IMR-90 (cell line): ENCODE data around the gene DIAPH1. TPM values are rescaled to one million over a fixed set of nuclear protein-coding genes. Genes with fewer than 3 reads are reported as not detected.

ENCODE experiments used
- ATAC-seq: fragments of 200-7000 bp; cut with Tn5 transposase; 2 replicates; pipeline ENCODE4 v1.9.1; 2020; ENCODE audit warnings: low read depth, mild to moderate bottlenecking, moderate library complexity
- BruUV-seq: library from RNA; stranded (reverse); fragments of 400-500 nt; replicated peaks from 2 replicates; lab custom pipeline; 2021; lab: Mats Ljungman, UMichigan
- CTCF ChIA-PET: fragments of 300-600 bp; formaldehyde crosslinking; extraction: SDS; loops from one replicate; lab custom pipeline; 2021; ENCODE audit warnings: antibody characterized with exemption; lab: Yijun Ruan, JAX
- POLR2A ChIA-PET: fragments of 300-600 bp; sonication (Branson Sonifier 250); formaldehyde crosslinking; loops from one replicate; lab custom pipeline; 2022; ENCODE audit warnings: antibody characterized with exemption; ENCODE audit not compliant: unreplicated experiment; lab: Charles Lee
- DNase-seq: peaks from one replicate; pipeline ENCODE4 v3.0.0; 2013
- H2AFZ ChIP-seq: replicated peaks from 2 replicates; pipeline ENCODE3; 2013; ENCODE audit warnings: low read length, mild to moderate bottlenecking; ENCODE audit not compliant: poor library complexity
- H2AK5ac ChIP-seq: 2 replicates; pipeline ENCODE4 v1.6.1; 2013; ENCODE audit warnings: low read depth, low read length, inconsistent platforms
- H2AK9ac ChIP-seq: replicated peaks from 2 replicates; pipeline ENCODE3; 2013; ENCODE audit warnings: mild to moderate bottlenecking, low read depth, low read length, moderate library complexity; ENCODE audit not compliant: poor library complexity
- H2BK120ac ChIP-seq: 2 replicates; pipeline ENCODE4 v1.6.1; 2013; ENCODE audit warnings: low read depth, low read length, inconsistent platforms
- H2BK15ac ChIP-seq: 3 replicates; pipeline ENCODE4 v1.6.1; 2013; ENCODE audit warnings: low read depth, low read length, inconsistent platforms
- H2BK20ac ChIP-seq: 2 replicates; pipeline ENCODE4 v1.6.1; 2013; ENCODE audit warnings: low read depth, mild to moderate bottlenecking, inconsistent platforms, low read length, moderate library complexity
- H2BK5ac ChIP-seq: 2 replicates; pipeline ENCODE4 v1.6.1; 2013; ENCODE audit warnings: mild to moderate bottlenecking, low read depth, low read length, inconsistent platforms; ENCODE audit not compliant: poor library complexity, severe bottlenecking
- H3K14ac ChIP-seq: replicated peaks from 2 replicates; pipeline ENCODE4 v1.6.1; 2013; ENCODE audit warnings: low read depth, low read length, inconsistent platforms
- H3K18ac ChIP-seq: 2 replicates; pipeline ENCODE4 v1.6.1; 2013; ENCODE audit warnings: low read depth, low read length, control low read depth
- H3K23ac ChIP-seq: 2 replicates; pipeline ENCODE4 v1.6.1; 2013; ENCODE audit warnings: low read depth, low read length, inconsistent platforms
- H3K27ac ChIP-seq: 2 replicates; pipeline ENCODE4 v1.5.1; 2013; ENCODE audit warnings: mild to moderate bottlenecking, control low read depth, low read length; ENCODE audit not compliant: insufficient read depth
- H3K27me3 ChIP-seq: 2 replicates; pipeline ENCODE4 v1.6.1; 2013; ENCODE audit warnings: low read length; ENCODE audit not compliant: control insufficient read depth, insufficient read depth
- H3K36me3 ChIP-seq: 2 replicates; pipeline ENCODE4 v1.6.1; 2013; ENCODE audit warnings: low read length, mixed read lengths; ENCODE audit not compliant: control insufficient read depth, insufficient read depth
- H3K4ac ChIP-seq: 2 replicates; pipeline ENCODE4 v1.6.1; 2013; ENCODE audit warnings: low read depth, low read length, inconsistent platforms
- H3K4me1 ChIP-seq: 2 replicates; pipeline ENCODE4 v1.6.1; 2013; ENCODE audit warnings: low read length, mixed read lengths; ENCODE audit not compliant: control insufficient read depth, insufficient read depth
- H3K4me2 ChIP-seq: 2 replicates; pipeline ENCODE4 v1.6.1; 2013; ENCODE audit warnings: low read depth, mild to moderate bottlenecking, control low read depth, low read length, moderate library complexity
- H3K4me3 ChIP-seq: 2 replicates; pipeline ENCODE4 v1.5.1; 2013; ENCODE audit warnings: low read depth, mild to moderate bottlenecking, control low read depth, low read length, moderate library complexity; ENCODE audit not compliant: insufficient read depth
- H3K56ac ChIP-seq: 2 replicates; pipeline ENCODE4 v1.6.1; 2013; ENCODE audit warnings: low read length, inconsistent platforms; ENCODE audit not compliant: insufficient read depth; ENCODE audit errors: extremely low read depth
- H3K79me1 ChIP-seq, 2 experiments: 2 replicates each; pipeline ENCODE4 v1.6.1; 2013; ENCODE audit warnings: low read length in 2 of 2, inconsistent platforms in 1 of 2, low read depth in 1 of 2
- H3K9ac ChIP-seq: 2 replicates; pipeline ENCODE4 v1.6.1; 2013; ENCODE audit warnings: low read depth, low read length, control low read depth
- H3K9me1 ChIP-seq: 2 replicates; pipeline ENCODE4 v1.6.1; 2013; ENCODE audit warnings: low read length, inconsistent platforms; ENCODE audit not compliant: insufficient read depth
- H3K9me3 ChIP-seq: 2 replicates; pipeline ENCODE4 v1.6.1; 2013; ENCODE audit warnings: low read length; ENCODE audit not compliant: control insufficient read depth, insufficient read depth
- H4K20me1 ChIP-seq: 2 replicates; pipeline ENCODE4 v1.6.1; 2013; ENCODE audit warnings: low read length, inconsistent platforms; ENCODE audit not compliant: insufficient read depth
- H4K5ac ChIP-seq: 2 replicates; pipeline ENCODE4 v1.6.1; 2013; ENCODE audit warnings: mild to moderate bottlenecking, low read depth, low read length, control low read depth
- H4K8ac ChIP-seq, 2 experiments: 2 replicates each; pipeline ENCODE4 v1.6.1; 2013; ENCODE audit warnings: low read depth in 2 of 2, low read length in 2 of 2, control low read depth in 1 of 2, inconsistent platforms in 1 of 2
- H4K91ac ChIP-seq: 2 replicates; pipeline ENCODE4 v1.6.1; 2013; ENCODE audit warnings: low read depth, low read length, inconsistent platforms; ENCODE audit not compliant: insufficient read depth
- ELK1 ChIP-seq: fragments of 150-350 bp; IDR thresholded peaks from 2 replicates; pipeline ENCODE4 v1.6.1; 2016; ENCODE audit warnings: low read depth, mild to moderate bottlenecking, low read length, moderate library complexity, borderline replicate concordance
- FOS ChIP-seq: fragments of 150-350 bp; IDR thresholded peaks from 2 replicates; pipeline ENCODE4 v1.6.1; 2016; ENCODE audit warnings: low read depth, low read length
- MAZ ChIP-seq: IDR thresholded peaks from 2 replicates; pipeline ENCODE4 v1.6.1; 2012; ENCODE audit warnings: low read depth, mild to moderate bottlenecking, low read length, improper control_type of control experiment, moderate library complexity, borderline replicate concordance
- MXI1 ChIP-seq: IDR thresholded peaks from 2 replicates; pipeline ENCODE4 v1.6.1; 2012; ENCODE audit warnings: low read depth, mild to moderate bottlenecking, low read length, moderate library complexity, borderline replicate concordance
- POLR2A ChIP-seq: IDR thresholded peaks from 2 replicates; pipeline ENCODE4 v1.6.1; 2012; ENCODE audit warnings: mild to moderate bottlenecking, low read depth, low read length
- RAD21 ChIP-seq: IDR thresholded peaks from 2 replicates; pipeline ENCODE4 v1.6.1; 2012; ENCODE audit warnings: low read length, improper control_type of control experiment
- SMC3 ChIP-seq: fragments of 150-350 bp; IDR thresholded peaks from 2 replicates; pipeline ENCODE4 v1.6.1; 2016; ENCODE audit warnings: low read depth, mild to moderate bottlenecking, antibody characterized with exemption, low read length, moderate library complexity
- USF2 ChIP-seq: fragments of 150-350 bp; IDR thresholded peaks from 2 replicates; pipeline ENCODE4 v1.6.1; 2017; ENCODE audit warnings: mild to moderate bottlenecking, antibody characterized with exemption, low read length, low read depth
- WGBS, 2 experiments: methylation state at CpG; one replicate each; pipeline versions ENCODE4 v1.1.5 to v1.1.7; 2013; ENCODE audit warnings: missing lambda C conversion rate in 2 of 2; ENCODE audit not compliant: insufficient read length in 1 of 2; ENCODE audit errors: extremely low coverage in 2 of 2; 5-methylcytosine and 5-hydroxymethylcytosine counted together
- dilution Hi-C: fragments of 300-500 bp; cut with HindIII; formaldehyde crosslinking; loops from one replicate; pipeline ENCODE4 v1.14.3; 2018; ENCODE audit warnings: low sequenced_read_pairs; ENCODE audit not compliant: unreplicated experiment
- in situ Hi-C: fragments of 300-500 bp; cut with MboI; formaldehyde crosslinking; loops from 3 replicates; pipeline ENCODE4 v1.14.3; 2019; ENCODE audit warnings: low sequenced_read_pairs, inconsistent platforms, mixed read lengths
- intact Hi-C: fragments of 100-400 bp; cut with micrococcal nuclease; formaldehyde crosslinking; loops from 2 replicates; pipeline ENCODE4 v1.10.0; 2022
- polyA plus RNA-seq, 3 experiments: library from polyadenylated mRNA; depleted of rRNA; stranded (reverse); fragments of >200 nt; gene quantifications; 2 replicates each; pipeline ENCODE4 v1.2.3, GENCODE V29; 2012; ENCODE audit warnings: low replicate concordance in 1 of 3
- total RNA-seq: library from RNA; depleted of rRNA; stranded (reverse); fragments of >200 nt; gene quantifications from 2 replicates; pipeline ENCODE4 v1.2.3, GENCODE V29; 2012

The DIAPH1 gene
- total and polyA plus RNA-seq, 2 of the 4 experiments (the other 2 are of a cell fraction), result 12.0 to 37.4 TPM

GRCh38 chr5:141636413-141637122 lies 17.8 kb upstream of the DIAPH1 start, which contains the start of the genes HDAC3 and RELL2:
TSS of gene HDAC3 (minus strand) at chr5:141636849. CDS start at chr5:141636790, 59 bp downstream.
TSS of gene RELL2 (plus strand) at chr5:141636997. CDS start at chr5:141638226, 1,229 bp downstream.
- Histone ChIP-seq H3K9me1 (peaks cover 31% of the 10 kb centered on the region), H4K8ac (peak within 1 kb of the TSS; percentile 82 to 94; a peak in 2 of 4 replicates), H4K20me1 (peaks cover 27% of the 10 kb centered on the region), H3K56ac (peak within 1 kb of the TSS; percentile 75), H4K5ac (peak within 1 kb of the TSS; percentile 88), H2AK5ac (peak within 1 kb of the TSS; percentile 83), H3K9ac (peak within 1 kb of the TSS; percentile 97), H3K36me3 (peaks cover 12% of the 10 kb centered on the region), H2BK120ac (no peak within 1 kb of the TSS), H2BK5ac (peak within 1 kb of the TSS; percentile 77), H2AFZ (peak within 1 kb of the TSS; percentile 97), H2BK20ac (no peak within 1 kb of the TSS), H3K27ac (peak within 1 kb of the TSS; percentile 89), H3K4me2 (peak within 1 kb of the TSS; percentile 100), H3K4ac (peak within 1 kb of the TSS; percentile 75), H2AK9ac (peak within 1 kb of the TSS; percentile 89), H3K4me1 (peaks cover 12% of the 10 kb centered on the region), H3K79me1 (peaks cover 27 to 51% of the 10 kb centered on the region in 2 experiments), H3K4me3 (peak within 1 kb of the TSS; percentile 97), H4K91ac (peak within 1 kb of the TSS; percentile 77; the same call in 1 of the 2 replicates), H3K23ac (peak within 1 kb of the TSS; percentile 95), H3K14ac (peak within 1 kb of the TSS; percentile 89), H3K18ac (peak within 1 kb of the TSS; percentile 84), H2BK15ac (no peak within 1 kb of the TSS), H3K27me3 (no peaks in the 10 kb centered on the region), H3K9me3 (no peaks in the 10 kb centered on the region)
- CTCF ChIA-PET, result interaction anchor here (0.8 to 2.8 kb wide), 4 partner anchors 17 to 332 kb away, joined by 3 to 17 read pairs (median 9); partner anchors contain the start of genes DIAPH1 and RNF14
- BruUV-seq, result no TSS peak
- peak; percentile 12; the same call in 1 of the 2 replicates for TF ChIP-seq USF2
- TF ChIP-seq MXI1, result 0 out of 2 replicates have a peak, but pooled peaks have one; percentile 21
- TF ChIP-seq ELK1, result no peak
- TF ChIP-seq RAD21, result no peak
- TF ChIP-seq FOS, result no peak
- TF ChIP-seq SMC3, result no peak
- peak; percentile 80 for TF ChIP-seq POLR2A
- peak; percentile 73; the same call in 1 of the 2 replicates for TF ChIP-seq MAZ
- ATAC-seq (peak; percentile 96), DNase-seq (peak; percentile 83)
- POLR2A ChIA-PET, result no interaction called here
- dilution Hi-C loops (no loop called here), in situ Hi-C loops (no loop called here), intact Hi-C loops (loop anchor here (2.0 kb wide), 1 partner anchor 44 kb away; no protein-coding TSS in a partner anchor)
- 1% methylated on average over 13 of the region's 55 CpGs; no CpG with 5 or more reads in 1 of the 2 experiments for WGBS, 2 experiments
